Fibroblast of mammary gland (primary cell): Measurements from ENCODE around the gene CTTN.

Experiments
- DNase-seq: peaks from one replicate; pipeline ENCODE4 v3.0.0-alpha.2; 2010; ENCODE audit warnings: low read depth
- H3K4me3 ChIP-seq: 2 replicates; pipeline ENCODE4 v1.5.1; 2011; ENCODE audit warnings: low read depth, mild to moderate bottlenecking, low read length, moderate library complexity; ENCODE audit not compliant: control insufficient read depth
- TF ChIP-seq, protein P1 (sequence below): conservative IDR thresholded peaks from 2 replicates; pipeline ENCODE4 v1.5.1; 2011; ENCODE audit warnings: low read depth, low read length, inconsistent platforms; ENCODE audit not compliant: control insufficient read depth, insufficient read depth

CTTN gene

DNA sequence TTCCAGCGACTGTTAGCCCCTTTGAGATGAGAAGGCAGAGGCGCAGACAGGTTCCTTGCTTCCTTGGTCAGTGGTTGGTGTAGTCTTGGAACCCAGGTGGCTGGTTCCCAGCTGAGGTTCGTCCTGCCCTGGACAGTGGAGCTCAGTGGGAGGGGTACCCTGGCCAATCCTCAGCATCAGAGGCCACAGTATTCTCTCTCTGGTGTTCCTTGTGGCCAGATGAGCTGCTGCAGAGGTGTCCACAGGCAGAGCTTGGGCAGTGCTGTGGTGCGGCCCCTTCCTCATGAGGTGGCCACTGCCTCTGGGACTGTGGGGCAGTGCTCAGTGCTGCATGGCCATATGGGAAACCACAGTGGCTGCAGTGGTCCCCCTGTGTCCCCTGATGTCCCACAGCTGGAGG lies 61.8 kb downstream of the CTTN start:
- TF ChIP-seq, protein P1, sequence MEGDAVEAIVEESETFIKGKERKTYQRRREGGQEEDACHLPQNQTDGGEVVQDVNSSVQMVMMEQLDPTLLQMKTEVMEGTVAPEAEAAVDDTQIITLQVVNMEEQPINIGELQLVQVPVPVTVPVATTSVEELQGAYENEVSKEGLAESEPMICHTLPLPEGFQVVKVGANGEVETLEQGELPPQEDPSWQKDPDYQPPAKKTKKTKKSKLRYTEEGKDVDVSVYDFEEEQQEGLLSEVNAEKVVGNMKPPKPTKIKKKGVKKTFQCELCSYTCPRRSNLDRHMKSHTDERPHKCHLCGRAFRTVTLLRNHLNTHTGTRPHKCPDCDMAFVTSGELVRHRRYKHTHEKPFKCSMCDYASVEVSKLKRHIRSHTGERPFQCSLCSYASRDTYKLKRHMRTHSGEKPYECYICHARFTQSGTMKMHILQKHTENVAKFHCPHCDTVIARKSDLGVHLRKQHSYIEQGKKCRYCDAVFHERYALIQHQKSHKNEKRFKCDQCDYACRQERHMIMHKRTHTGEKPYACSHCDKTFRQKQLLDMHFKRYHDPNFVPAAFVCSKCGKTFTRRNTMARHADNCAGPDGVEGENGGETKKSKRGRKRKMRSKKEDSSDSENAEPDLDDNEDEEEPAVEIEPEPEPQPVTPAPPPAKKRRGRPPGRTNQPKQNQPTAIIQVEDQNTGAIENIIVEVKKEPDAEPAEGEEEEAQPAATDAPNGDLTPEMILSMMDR: no peak
- no peak overlapping the region for H3K4me3 ChIP-seq
- DNase-seq: no peak

GRCh38 chr11:70460964-70461363 lies 62.6 kb downstream of the CTTN start:
- TF ChIP-seq, protein P1: no peak
- no peak overlapping the region for H3K4me3 ChIP-seq
- DNase-seq: no peak

DNA sequence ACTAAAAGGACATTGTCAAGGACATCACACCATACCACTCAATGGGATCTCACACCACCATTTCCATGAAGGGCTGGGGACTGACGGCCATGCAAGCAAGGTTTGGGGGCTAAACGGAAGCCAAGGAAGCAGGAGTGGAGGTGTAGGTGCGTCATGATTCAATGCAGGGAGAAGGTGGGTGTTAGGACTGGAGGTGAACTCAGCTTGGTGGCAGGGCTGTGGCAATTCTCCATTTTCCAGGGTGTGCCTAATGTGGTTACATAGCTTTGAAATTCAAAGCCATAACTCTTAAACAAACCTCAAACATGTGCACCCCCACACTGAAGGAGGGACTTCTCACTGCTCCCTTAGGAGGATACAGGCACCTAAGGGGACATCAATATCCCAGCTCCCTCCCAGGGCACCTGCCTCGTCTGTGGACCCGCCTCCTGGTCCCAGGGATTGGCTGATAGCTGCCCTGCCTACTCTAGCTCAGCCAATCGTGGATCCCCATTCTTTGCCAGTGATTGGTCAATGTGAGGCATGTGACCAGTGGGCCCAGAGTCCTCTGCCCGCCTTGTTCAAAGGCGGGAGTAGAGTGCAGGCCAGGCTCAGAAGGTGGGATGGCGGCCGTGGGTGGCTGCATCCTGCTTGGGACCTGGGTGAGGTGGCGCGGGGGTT lies 64.6 kb downstream of the CTTN start:
- H3K4me3 ChIP-seq: no peak overlapping the region
- DNase-seq: no peak
- TF ChIP-seq, protein P1: no peak

- no peak for DNase-seq
- H3K4me3 ChIP-seq: no peak overlapping the region
- TF ChIP-seq, protein P1: no peak
Measured at GRCh38 chr11:70463478-70464255, 65.3 kb downstream of the CTTN start.

- DNase-seq: no peak
- TF ChIP-seq, protein P1: no peak
- H3K4me3 ChIP-seq: no peak overlapping the region
Measured at GRCh38 chr11:70464509-70465361, 66.4 kb downstream of the CTTN start.

DNA sequence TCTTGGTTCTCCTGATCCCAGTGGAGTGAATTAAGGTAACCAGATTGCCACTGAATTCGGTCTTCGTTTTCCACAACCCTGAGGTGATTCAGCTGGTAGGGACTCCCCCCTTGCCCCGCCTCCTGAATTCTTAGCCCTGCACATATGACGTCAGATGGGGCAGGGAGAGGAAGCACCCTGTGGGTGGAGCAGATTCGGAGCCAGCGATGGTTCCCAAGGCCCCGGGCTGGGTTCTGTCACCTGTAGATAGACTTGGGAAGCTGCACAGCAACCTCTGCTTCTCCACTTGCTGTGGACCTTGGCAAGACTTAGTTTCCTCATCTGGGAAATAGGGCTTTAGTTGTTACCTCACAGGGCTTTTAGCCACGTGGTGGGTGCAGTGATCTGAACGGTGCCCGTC lies 67.8 kb downstream of the CTTN start:
- no peak overlapping the region for H3K4me3 ChIP-seq
- DNase-seq: peak; percentile 14
- TF ChIP-seq, protein P1: no peak
